GM20431 (cell line): Measurements from ENCODE around the gene CERK.

ENCODE experiments used
- in situ Hi-C: fragments of 300-500 bp; cut with MseI, MboI; formaldehyde crosslinking; loops from one replicate; pipeline ENCODE4 v1.15.0; 2020; ENCODE audit warnings: low sequenced_read_pairs; ENCODE audit not compliant: unreplicated experiment

Gene CERK

DNA sequence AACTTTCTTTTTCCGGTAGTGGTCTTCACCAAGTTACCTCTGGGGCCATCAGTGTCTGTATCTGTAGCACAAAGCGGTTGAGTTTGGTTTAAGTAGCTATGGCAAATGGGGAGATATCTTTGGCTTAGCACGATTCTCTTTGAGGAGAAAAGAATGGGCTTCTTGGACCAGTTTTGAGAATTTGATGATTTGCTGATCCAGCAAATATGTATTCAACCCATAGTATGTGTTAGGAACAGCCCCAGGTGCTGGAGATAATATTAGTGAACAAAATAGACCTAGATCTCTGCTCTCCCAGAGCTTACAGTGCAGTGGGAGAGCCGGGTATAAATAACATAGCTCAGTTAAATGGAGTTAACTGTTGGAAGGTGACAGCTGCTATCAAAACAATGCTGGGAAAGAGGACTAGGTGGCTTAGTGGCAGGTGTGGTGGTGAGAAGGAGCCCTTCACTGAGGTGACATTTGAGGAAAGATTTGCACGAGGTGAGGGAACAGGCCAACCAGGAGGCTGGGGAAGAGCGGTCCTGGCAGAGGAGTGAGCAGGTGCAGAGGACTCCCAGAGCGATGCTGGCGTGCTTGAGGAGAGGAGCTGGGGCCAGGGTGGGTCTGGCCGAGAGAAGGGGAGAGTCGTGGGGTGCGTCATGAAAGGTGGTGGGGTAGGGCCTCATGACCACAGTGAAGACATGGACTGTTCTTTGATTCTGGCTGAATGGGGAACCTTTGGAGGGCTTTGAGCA, 29.4 kb upstream of the CERK start:
- in situ Hi-C loops: no loop called here

DNA sequence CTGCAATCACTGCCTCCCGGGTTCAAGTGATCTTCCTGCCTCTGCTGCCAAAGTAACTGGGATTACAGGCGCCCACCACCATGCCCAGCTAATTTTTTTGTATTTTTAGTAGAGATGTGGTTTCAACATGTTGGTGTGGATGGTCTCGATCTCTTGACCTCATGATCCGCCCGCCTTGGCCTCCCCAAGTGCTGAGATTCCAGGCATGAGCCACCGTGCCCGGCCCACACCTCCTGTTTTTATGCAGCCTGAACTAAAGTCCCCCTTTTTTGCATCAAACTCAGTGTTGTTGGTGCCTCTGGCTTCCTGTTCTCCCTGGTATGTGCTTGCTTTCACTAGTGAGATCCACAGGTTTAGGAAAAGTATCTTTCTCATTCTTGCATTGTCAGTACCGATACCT, 28.6 kb upstream of the CERK start:
- in situ Hi-C loops: no loop called here

DNA sequence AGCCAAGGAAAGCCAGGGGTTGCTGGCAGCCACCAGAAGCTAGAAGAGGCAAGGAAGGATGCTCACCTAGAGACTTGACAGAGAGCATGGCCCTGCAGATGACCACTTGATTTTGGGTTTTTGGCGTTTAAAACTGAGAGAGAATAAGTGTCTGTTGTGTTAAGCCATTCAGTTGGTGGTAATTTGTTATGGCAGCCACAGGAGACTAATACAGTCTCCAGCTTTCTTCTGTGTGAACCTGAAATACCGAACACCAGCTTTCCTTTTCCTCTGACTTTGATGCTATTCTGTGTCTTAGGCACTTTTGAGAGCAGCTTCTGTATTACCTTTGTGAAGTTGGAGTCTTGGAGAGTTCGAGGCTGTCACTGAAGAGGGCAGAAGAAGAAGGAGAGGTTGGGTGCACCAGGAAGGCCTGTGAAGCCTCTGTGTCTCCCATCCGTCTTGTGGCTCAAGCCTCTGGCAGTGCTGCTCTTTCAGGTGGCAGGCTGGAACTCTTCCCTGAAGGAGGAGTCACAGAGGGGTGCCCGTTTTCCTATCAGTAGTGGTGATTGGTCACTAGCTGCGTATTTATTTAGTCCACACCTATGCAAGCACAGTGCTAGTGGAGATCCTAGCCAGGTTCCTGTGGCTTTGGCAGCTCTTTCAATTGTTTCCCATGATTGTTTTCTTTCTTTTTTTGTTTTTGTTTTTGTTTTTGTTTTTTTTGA, 26.9 kb upstream of the CERK start:
- in situ Hi-C loops: no loop called here

DNA sequence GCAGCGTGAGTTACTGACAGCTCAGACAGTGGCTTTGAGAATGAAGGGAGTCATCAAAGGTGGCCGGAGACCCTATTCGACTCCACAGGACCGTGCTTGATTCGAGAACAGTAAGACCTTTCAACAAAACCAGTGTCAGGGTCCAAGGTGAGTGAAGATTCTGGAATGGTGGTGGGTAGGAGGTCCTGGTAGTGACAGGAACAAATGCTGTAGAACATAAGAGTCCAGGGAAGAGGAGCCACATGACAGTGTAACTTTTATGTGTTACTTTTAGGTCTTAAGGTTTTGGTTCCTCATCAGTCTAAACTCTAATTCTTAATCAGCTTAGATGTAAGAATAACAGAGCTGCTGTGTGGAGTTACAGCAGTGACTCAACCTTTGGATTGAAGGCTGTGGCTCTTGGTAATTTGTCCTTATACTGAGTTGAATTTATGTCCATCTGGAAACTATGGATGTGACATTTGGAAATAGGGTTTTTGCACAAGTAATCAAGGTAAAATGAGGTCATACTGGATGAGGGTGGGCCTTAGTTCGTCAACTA, 26.2 kb upstream of the CERK start:
- in situ Hi-C loops: no loop called here

DNA sequence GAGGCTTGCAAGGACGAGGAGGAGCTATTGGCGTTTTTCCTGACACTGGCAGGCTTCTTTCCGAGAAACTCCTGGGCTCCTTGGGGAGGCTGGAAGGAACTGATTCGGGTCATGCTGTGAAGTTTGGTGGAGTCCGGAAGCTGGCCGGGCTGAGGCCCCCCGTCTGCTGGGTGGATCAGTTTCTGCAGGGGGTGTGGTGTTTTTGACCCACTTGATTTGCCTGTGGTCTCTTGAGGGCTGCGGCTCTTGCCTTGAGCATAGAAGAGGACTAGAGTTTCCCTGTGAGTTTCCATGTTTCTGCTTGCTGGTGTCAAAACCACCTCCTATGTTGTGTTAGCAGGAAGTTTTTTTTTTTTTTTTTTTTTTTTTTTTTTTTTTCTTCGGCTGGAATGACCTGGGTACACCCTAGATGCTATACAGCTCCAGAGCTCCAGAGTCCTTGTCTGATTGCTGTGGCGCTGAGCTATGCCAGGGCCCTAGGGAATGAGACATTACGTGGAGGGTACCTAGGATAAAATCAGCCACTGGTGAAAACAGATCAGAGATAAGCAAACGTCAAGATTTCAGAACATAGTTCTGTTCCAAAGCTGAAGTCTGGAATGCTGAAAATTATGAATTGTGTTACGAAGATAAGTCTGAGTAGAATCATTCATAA, 25.1 kb upstream of the CERK start:
- in situ Hi-C loops: no loop called here

DNA sequence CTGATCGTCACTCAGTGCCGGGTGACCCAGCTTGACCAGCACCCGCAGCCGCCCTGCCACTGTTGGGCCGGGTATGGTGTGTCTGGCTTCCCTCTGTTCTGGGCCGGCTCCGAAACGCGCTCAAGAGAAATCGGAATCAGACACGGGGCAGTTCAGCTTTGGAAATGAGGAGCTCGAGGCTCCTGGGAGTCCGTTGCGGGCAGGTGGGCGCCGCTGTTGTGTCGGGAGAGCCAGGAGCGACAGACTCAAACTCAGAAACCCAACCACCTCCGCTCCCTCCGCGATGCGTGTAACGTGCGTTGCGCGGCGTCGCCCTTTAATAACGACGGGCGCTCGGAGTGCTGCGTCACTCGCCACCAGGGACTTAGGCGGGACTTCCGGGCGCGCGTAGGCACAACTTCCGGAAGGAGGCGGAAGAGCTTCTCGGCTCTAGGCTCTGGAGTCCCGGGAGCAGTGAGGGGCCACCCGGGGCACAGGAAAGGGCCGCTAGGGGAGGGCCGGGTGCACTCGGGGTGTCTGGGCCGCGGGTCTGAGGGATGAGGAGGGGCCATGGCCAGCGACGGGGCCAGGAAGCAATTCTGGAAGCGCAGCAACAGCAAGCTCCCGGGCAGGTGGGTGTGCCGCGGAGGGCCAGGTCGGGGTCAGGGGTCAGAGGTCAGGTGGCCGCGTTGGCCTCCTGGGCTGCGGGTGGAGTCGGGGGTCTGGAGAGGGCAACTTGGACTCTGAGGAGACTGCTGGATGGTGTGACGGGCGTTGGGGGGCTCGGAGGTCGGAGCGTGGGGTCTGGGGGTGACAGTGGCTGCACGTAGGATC, 24.4 kb upstream of the CERK start, which contains the start of gene TBC1D22A:
Gene TBC1D22A, plus strand, starts transcription at position 413 of the 813 bp plus-strand sequence. Its CDS starts 137 bp downstream, at position 550.
- in situ Hi-C loops: no loop called here

DNA sequence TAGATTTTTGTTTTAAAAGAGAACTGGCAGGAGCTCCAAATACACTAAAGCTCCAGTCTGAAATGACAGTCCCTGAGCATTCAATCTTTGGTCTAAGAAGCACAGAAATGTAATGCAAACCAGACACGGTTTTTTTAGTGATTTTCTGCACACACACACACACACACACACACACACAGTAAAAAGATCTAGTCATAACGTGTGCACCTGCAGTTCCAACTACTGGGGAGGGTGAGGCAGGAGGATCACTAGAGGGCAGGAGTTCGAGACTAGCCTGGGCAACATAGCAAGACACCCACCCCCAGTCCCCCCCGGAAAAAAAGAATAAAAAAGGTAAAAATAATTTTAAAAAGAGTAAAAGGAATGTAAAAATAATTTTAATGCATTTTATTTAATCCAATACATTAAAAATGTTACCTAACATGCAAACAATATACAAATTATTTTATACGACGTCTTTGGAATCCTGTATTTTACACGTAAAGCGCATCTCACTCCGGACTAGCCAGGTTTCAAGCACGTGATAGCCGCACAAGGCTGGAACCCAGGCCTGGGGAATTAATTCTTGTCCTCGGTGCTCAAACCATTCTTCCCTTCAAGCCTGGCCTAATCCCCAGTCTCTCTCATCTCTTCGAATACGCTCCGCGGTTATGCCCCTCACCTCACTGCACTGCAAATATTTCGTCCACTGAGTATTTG, 23.6 kb upstream of the CERK start:
- in situ Hi-C loops: no loop called here

DNA sequence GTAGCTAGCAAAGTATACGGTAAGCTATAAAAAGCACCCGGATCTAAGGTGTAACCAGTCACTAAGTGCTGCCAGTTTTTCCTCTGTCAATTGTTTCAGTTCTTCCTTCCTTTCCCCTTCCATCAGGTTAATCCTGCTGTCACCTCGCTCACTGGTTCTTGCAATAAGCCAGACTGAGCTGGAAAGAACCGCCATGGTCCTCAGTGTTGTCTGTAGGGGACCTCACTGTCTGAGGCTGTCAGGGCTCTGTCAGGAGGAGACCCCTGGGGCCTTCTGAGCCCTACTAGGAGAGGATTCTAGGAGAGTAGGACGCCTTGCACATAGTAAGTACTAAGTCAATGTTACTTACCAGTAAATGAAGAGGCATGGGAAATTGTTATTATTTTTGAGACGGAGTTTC, 23.0 kb upstream of the CERK start:
- in situ Hi-C loops: no loop called here

DNA sequence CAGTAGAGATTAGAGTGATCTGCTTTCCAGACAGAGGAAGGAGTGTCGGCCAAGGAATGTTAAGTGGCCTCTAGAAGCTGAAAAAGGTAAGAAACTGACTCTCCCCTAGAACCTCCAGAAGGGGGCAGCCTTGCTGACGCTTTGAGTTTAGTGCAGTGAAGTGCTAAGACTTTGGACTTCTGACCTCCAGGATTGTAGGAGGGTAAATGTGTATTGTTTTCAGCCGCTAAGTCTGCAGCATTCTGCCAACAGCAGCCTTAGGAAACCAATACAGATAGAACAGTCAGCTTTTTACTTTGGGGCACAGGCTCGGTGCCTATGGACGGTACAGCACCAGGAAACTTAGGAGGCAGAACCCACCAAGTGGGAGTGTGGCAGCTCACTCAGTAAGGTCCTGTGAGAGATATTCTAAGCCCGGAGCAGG, 20.8 kb upstream of the CERK start:
- in situ Hi-C loops: no loop called here

DNA sequence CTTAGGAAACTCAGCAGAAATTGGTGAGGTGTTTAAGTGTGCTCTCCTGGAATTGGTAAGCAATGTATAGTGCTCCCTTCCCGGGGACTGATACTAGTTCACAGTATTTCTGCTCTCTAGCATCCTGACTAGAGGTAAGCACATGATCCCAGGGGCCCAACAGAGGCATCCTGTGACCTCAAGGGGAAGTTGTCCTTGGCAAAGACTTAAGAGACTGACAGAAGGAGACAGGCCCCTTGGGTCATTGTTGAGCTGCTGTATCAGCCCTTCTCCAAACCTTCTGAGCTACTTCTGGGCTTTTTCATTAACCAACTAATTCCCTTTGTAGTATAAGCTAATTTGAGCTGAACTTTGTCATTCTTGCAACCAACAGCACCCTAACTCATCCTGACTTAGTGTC, 20.1 kb upstream of the CERK start:
- in situ Hi-C loops: no loop called here

DNA sequence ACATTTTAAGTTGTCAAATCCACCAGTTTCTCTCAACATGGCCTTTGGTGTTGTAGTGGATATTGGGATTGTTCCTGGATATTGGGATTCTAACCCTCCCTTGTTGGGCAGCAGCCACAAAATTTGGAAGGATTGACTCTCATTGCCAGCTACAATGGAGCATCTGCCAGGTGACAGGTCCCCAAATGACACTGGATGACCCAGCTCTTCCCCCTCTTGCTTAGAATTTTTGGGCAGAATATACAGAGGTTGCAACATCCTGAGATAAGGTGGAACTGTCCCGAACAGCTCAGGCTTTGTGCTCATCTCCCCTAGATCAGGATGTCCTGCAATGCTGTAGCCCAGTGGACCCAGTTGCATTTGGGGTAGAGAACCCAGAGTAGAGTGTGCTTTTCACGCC, 19.1 kb upstream of the CERK start:
- in situ Hi-C loops: no loop called here

DNA sequence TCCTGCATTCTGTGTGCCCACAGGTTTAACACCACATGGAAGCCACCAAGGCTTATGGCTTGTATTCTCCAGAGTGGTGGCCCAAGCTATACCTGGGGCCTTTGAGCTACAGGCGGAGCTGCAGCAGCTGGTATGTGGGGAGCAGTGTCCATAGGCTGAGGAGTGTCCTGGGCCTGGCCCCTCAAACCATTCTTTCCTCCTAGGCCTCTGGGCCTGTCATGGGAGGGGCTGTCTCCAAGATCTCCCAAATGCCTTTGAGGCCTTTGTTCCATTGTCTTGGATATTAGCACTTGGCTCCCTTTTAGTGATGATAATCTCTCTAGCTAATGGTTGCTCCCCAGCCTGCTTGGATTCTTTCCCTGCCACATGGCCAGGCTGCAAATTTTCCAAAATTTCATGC, 18.0 kb upstream of the CERK start:
- in situ Hi-C loops: no loop called here

DNA sequence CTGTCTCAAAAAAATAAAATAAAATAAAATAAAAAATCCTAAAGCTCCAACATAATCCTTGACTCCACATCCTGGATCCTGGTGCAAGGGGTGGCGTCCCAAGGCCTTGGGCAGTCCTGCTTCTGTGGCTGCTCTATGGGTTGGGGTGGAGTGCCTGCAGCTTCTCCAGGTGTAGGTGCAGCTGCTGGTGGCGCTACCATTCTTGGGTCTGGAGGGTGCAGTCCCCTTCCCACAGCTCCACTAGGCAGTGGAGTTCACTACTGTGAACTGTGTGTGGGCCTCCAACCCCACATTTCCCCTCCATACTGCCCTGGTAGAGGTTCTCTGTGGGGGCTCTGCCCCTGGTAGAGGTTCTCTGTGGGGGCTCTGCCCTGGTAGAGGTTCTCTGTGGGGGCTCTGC, 17.5 kb upstream of the CERK start:
- in situ Hi-C loops: no loop called here

DNA sequence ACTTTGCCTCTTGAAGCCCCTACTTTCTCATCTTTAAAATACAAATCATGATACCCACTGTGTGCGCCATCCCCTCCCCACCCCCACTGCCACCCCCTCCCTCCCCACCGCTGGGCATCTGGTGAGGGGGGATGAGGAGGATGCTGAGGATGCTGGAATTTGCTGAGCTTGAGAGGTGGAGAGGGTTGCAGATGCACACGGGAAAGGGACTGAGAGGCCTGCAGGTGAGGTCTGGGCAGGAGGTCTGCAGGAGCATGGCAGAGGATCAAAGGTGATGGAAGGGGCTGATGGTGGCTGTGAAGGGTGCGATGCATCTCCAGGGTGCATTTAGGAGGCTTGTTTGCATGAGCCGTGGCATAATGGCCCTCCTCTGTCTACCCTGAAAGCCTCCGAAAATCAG, 16.8 kb upstream of the CERK start:
- in situ Hi-C loops: no loop called here

DNA sequence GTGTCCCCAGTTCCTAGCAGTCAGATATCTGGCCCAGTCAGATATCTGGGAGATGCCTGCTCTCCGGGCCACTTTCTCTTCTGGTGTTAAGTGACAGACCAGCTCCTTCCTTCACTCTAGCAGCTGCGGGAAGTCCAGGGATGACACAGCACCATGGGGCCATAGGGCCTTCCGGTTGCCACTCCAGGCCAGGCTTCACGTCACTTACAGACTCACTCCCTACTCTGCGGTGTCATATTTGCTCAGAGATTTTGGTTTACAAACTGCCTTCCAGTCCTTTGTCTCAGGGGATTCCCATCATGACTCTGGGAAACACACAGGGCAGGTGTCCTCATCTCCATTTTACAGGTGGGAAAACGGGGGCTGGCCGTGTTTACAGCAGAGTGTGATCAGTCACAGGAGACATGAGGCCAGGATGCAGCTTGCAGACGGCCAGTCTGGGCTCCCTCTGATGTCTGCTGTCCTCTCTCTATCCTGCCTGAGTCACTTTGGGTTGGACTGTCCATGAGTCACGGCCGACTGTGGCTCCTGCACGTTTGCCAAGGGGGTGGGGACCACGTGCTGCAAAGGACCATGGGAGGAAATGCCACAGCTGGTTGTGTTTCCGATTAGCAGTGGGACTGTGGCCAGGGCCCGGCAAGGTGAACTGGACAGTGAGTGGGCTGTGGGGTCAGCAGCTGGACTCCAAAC, 16.2 kb upstream of the CERK start:
- in situ Hi-C loops: no loop called here

DNA sequence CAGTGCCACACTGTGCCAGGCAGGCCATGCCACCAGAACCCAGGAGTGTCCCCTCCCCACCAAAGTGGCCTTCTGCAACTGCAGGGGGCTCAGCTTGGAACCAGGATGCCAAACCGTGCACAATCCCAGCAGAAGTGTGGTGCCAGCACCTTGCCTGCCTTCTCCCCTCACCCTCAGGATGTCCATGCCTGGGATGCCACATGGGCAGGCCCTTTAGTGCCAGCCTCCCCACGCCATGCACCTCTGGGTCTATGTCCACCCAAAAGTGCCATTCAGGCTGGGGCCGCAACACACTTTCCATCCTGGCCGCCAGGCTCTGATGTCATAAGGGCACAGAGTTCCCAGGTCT, 15.7 kb upstream of the CERK start:
- in situ Hi-C loops: no loop called here

DNA sequence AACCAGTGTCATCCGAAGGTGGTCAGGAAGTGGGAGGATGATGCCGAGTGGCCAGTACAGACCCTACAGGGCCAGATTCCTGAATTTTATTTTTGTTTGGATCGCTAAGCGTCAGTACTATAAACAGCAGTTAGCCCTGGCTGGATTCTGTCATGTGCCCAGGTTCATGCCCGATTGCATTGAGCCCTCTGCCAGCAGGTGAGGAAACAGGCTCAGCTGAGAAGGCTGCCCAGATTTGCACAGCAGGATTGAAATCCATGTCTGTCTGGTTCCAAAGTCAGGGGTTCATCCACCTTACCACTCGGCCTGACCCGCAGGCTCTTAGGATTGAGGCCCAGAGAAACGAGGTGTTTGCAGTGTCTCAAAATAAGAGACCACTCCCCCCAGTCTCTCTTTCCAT, 15.3 kb upstream of the CERK start:
- in situ Hi-C loops: no loop called here

DNA sequence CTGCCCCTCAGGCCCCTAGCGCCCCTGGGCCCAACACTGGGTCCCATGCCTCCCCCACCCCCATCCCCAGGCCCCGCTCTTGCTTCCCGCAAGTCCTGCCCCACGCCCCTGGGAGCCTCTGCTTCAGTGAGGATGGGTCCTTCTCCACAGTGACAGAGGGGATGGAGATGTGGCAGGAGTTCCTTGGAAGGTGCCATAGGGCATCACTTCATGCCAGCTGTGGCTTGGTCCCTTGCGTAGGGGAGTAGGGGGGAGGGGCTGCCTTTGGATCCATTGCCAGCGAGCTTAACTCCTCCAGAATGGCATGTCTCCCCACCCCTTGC, 14.9 kb upstream of the CERK start:
- in situ Hi-C loops: no loop called here

DNA sequence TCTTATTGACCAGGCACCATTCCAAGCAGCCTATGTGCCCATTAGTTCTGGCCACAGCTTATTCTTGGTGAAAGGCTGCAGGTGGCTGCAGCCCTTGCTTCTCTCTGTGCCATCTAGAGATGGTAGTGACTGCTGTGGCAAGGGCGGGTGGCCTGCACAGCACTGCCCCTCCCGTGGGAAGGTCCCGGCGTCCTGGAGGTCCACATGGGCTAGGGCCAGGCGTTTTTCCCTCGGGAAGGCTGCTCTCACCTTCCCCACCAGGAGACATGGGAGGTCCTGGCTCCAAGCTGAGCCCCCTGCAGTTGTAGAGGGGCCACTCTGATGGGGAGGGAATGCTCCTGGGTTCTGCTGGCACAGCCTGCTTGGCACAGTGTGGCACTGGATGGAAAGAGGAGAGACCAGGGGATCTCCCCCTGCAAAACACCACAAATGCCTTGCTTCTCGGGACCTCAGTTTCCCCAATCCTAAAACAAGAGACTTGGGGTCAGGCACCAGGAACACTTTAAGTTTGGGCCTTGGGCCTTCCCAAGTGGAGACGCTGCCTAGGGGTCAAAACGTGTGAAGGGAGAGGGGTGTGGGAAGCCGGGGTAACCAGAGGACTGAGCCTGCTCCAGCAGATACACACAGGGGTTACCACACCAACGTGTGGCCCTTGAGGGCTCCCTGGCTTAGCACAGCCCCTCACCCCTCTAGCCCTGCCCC, 14.4 kb upstream of the CERK start:
- in situ Hi-C loops: no loop called here
